ENCODE results near the gene ZBTB18. TPM values are rescaled to one million over a fixed set of nuclear protein-coding genes. Genes with fewer than 3 reads are reported as not detected.
A peak's percentile ranks its signal among the peaks of the same experiment; 100 is the strongest.

Gene ZBTB18
- total RNA-seq, 1 donor from 2014 or later, result 30.1 TPM

DNA sequence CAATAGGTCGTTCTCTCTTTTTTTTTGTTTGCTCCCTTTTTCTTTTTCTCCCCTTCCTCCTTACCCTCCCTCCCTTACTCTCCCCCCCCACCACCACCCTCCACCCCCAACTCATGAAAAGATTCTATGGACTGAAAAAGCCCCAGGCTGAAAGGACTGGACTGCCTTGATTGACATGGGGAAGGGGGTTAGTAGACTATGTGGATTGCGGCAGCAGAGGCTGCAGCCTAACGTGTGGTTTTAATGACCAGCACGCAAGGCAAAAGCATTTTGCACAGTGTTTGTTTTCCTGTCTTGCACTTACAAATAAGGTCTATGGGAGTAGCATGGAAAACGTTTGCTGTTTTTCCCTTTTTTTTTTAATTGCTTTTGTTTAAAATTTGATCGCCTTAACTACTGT is 5.5 kb downstream of the ZBTB18 start:
- H3K36me3 ChIP-seq, result no peaks in the 10 kb centered on the region
- H3K9ac ChIP-seq, result no peak overlapping the region
- peaks cover 47% of the 10 kb centered on the region for H4K20me1 ChIP-seq (ENCODE audit: low read depth)
- H3K27ac ChIP-seq, result peak overlapping the region; percentile 55
- Mint-ChIP-seq H3K36me3 (peaks cover 4% of the 10 kb centered on the region), H3K27ac (peak overlapping the region; percentile 78), H3K4me1 (peaks cover 30% of the 10 kb centered on the region), H3K9me3 (no peaks in the 10 kb centered on the region), H3K4me3 (peak overlapping the region; percentile 75), H3K27me3 (ENCODE audit: insufficient read depth, low read depth) (no peaks in the 10 kb centered on the region)
- no peaks in the 10 kb centered on the region for H3K27me3 ChIP-seq
- peak overlapping the region; percentile 76 for H3K4me2 ChIP-seq
- H2AFZ ChIP-seq (replicated peaks), result no peak overlapping the region
- H3K4me3 ChIP-seq, result peak overlapping the region; percentile 32
- no peaks in the 10 kb centered on the region for H3K9me3 ChIP-seq (ENCODE audit: low read depth)
- H3K4me1 ChIP-seq, result peaks cover 49% of the 10 kb centered on the region
- no peak for TF ChIP-seq EZH2 (IDR thresholded peaks at IDR 0.05)
- TF ChIP-seq EZH2phosphoT487 (IDR thresholded peaks at IDR 0.05), result no peak
- TF ChIP-seq, protein P1, sequence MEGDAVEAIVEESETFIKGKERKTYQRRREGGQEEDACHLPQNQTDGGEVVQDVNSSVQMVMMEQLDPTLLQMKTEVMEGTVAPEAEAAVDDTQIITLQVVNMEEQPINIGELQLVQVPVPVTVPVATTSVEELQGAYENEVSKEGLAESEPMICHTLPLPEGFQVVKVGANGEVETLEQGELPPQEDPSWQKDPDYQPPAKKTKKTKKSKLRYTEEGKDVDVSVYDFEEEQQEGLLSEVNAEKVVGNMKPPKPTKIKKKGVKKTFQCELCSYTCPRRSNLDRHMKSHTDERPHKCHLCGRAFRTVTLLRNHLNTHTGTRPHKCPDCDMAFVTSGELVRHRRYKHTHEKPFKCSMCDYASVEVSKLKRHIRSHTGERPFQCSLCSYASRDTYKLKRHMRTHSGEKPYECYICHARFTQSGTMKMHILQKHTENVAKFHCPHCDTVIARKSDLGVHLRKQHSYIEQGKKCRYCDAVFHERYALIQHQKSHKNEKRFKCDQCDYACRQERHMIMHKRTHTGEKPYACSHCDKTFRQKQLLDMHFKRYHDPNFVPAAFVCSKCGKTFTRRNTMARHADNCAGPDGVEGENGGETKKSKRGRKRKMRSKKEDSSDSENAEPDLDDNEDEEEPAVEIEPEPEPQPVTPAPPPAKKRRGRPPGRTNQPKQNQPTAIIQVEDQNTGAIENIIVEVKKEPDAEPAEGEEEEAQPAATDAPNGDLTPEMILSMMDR (IDR thresholded peaks at IDR 0.05), result no peak
- DNase-seq (ENCODE audit: low spot score), result peak; percentile 71
- peaks cover 50% of the 10 kb centered on the region for H3K79me2 ChIP-seq (ENCODE audit: low read depth)
- peaks cover 35% of the 10 kb centered on the region for H3F3A ChIP-seq (ENCODE audit: low read depth)

- Histone ChIP-seq H3K27ac (no peak overlapping the region), H3K4me3 (no peak overlapping the region), H4K20me1 (ENCODE audit: low read depth) (peaks cover 35% of the 10 kb centered on the region), H3K79me2 (ENCODE audit: low read depth) (peaks cover 38% of the 10 kb centered on the region), H2AFZ (replicated peaks) (no peak overlapping the region), H3K4me2 (no peak overlapping the region), H3K9me3 (ENCODE audit: low read depth) (no peaks in the 10 kb centered on the region), H3K4me1 (peaks cover 46% of the 10 kb centered on the region), H3F3A (ENCODE audit: low read depth) (peaks cover 35% of the 10 kb centered on the region), H3K9ac (no peak overlapping the region), H3K27me3 (no peaks in the 10 kb centered on the region), H3K36me3 (no peaks in the 10 kb centered on the region)
- no peaks in the 10 kb centered on the region for H3K9me3 Mint-ChIP-seq
- H3K4me1 Mint-ChIP-seq, result peaks cover 30% of the 10 kb centered on the region
- DNase-seq (ENCODE audit: low spot score), result no peak
- H3K27ac Mint-ChIP-seq, result no peak overlapping the region
- H3K4me3 Mint-ChIP-seq, result peak overlapping the region; percentile 11
- H3K27me3 Mint-ChIP-seq (ENCODE audit: insufficient read depth, low read depth), result no peaks in the 10 kb centered on the region
- TF ChIP-seq EZH2phosphoT487 (IDR thresholded peaks at IDR 0.05) (no peak), EZH2 (IDR thresholded peaks at IDR 0.05) (no peak)
- TF ChIP-seq, protein P1 (IDR thresholded peaks at IDR 0.05), result no peak
- H3K36me3 Mint-ChIP-seq, result peaks cover 4% of the 10 kb centered on the region
Observed at GRCh38 chr1:244057474-244058385, 6.6 kb downstream of the ZBTB18 start.

DNA sequence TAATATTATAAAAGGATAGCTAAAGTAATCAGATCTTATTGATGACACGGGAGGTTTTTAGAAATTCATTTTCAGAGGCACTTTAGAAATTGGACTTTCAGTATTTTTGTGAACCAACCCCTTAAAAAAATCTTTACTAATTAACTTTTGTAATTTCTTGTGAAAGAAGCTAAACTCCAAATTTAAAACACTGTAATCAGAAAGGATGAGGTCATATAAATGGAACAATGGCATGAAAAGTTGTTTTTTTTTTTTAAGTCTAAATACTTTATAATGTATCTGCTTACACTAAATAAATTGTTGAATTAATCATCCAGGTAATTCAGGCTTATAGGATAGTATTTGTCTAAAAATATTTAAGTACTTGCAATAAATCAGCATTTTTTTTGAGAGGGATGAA is 9.0 kb downstream of the ZBTB18 start:
- peaks cover 37% of the 10 kb centered on the region for H3K4me1 Mint-ChIP-seq
- TF ChIP-seq EZH2 (IDR thresholded peaks at IDR 0.05), result no peak
- TF ChIP-seq, protein P1 (IDR thresholded peaks at IDR 0.05), result no peak
- no peak for TF ChIP-seq EZH2phosphoT487 (IDR thresholded peaks at IDR 0.05)

More for the DNA sequence above, 9.0 kb downstream of the ZBTB18 start:
- Mint-ChIP-seq H3K27me3 (ENCODE audit: insufficient read depth, low read depth) (peaks cover 2% of the 10 kb centered on the region), H3K9me3 (no peaks in the 10 kb centered on the region), H3K36me3 (peaks cover 4% of the 10 kb centered on the region), H3K27ac (no peak overlapping the region), H3K4me3 (no peak overlapping the region)
- H3K9ac ChIP-seq, result no peak overlapping the region
- H3K27ac ChIP-seq, result no peak overlapping the region
- H3K4me2 ChIP-seq, result no peak overlapping the region
- no peaks in the 10 kb centered on the region for H3K27me3 ChIP-seq
- no peak for DNase-seq (ENCODE audit: low spot score)
- H3K9me3 ChIP-seq (ENCODE audit: low read depth), result no peaks in the 10 kb centered on the region
- no peak overlapping the region for H2AFZ ChIP-seq (replicated peaks)
- H4K20me1 ChIP-seq (ENCODE audit: low read depth), result peaks cover 16% of the 10 kb centered on the region
- no peak overlapping the region for H3K4me3 ChIP-seq
- H3K4me1 ChIP-seq, result peaks cover 54% of the 10 kb centered on the region
- H3K79me2 ChIP-seq (ENCODE audit: low read depth), result peaks cover 23% of the 10 kb centered on the region
- H3K36me3 ChIP-seq, result no peaks in the 10 kb centered on the region
- peaks cover 28% of the 10 kb centered on the region for H3F3A ChIP-seq (ENCODE audit: low read depth)

All from neural progenitor cell (in vitro differentiated cells).